A549 (cell line): ENCODE measurements around the gene KLRC4.
"Not testable (repeated sequence)": the region's sequence is repeated elsewhere in the genome, so short reads cannot be mapped to it uniquely, and the experiment has no call there.

Source experiments
- BHLHE40 ChIP-seq: IDR thresholded peaks from 2 replicates; pipeline ENCODE4 v1.6.1; 2012; ENCODE audit warnings: low read depth, low read length, inconsistent platforms
- KDM1A ChIP-seq: fragments of 200-600 bp; sonication (generic); IDR thresholded peaks from 2 replicates; pipeline ENCODE4 v1.6.1; 2016; ENCODE audit warnings: low read depth, mild to moderate bottlenecking
- PHF8 ChIP-seq: fragments of 200-600 bp; sonication (generic); IDR thresholded peaks from 2 replicates; pipeline ENCODE4 v1.6.1; 2016; ENCODE audit warnings: low read depth, mild to moderate bottlenecking, antibody characterized with exemption, moderate library complexity, borderline replicate concordance
- TP53 ChIP-seq: fragments of 250-450 bp; sonication (Bioruptor Pico); IDR thresholded peaks from 2 replicates; pipeline ENCODE4 v1.5.0; 2021; ENCODE audit warnings: mild to moderate bottlenecking, moderate library complexity
- TF ChIP-seq, protein P1 (sequence below): fragments of >200 bp; sonication (Bioruptor Twin); formaldehyde crosslinking; IDR thresholded peaks from 3 replicates; pipeline ENCODE4 v1.5.1; 2016
- TF ChIP-seq, protein P2 (sequence below): fragments of 200-600 bp; sonication (generic); IDR thresholded peaks from 2 replicates; pipeline ENCODE4 v1.6.1; 2016; ENCODE audit warnings: antibody characterized with exemption, mild to moderate bottlenecking, moderate library complexity

DNA sequence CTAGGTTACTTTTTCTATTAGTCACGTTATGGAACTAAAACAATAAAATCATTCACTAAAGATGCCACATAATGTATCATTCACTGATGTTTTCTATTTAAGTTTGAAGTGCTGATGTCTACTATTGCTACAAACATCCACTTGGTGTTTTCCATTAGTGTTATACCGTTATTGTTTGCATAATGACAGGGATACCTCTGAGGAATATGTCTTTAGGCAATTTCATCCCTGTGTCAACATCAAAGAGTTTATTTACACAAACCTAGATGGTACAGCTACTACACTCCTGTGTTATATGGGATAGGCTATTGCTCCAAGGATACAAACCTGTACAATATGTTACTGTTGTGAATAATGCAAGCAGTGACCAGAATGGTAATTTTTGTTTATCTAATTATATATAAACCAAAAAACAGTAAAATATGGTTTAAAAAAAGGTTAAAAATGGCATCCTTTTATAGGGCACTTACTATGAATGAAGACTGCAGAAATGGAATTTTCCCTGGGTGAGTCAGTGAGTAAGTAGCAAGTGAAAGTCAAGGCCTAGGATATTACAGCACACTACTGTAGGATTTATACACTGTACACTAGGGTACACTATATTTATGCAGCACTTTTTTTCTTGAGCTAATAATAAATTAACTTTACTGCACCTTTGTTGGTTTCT, 30.2 kb upstream of the KLRC4 start:
- TF ChIP-seq, protein P1, sequence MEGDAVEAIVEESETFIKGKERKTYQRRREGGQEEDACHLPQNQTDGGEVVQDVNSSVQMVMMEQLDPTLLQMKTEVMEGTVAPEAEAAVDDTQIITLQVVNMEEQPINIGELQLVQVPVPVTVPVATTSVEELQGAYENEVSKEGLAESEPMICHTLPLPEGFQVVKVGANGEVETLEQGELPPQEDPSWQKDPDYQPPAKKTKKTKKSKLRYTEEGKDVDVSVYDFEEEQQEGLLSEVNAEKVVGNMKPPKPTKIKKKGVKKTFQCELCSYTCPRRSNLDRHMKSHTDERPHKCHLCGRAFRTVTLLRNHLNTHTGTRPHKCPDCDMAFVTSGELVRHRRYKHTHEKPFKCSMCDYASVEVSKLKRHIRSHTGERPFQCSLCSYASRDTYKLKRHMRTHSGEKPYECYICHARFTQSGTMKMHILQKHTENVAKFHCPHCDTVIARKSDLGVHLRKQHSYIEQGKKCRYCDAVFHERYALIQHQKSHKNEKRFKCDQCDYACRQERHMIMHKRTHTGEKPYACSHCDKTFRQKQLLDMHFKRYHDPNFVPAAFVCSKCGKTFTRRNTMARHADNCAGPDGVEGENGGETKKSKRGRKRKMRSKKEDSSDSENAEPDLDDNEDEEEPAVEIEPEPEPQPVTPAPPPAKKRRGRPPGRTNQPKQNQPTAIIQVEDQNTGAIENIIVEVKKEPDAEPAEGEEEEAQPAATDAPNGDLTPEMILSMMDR: not testable (repeated sequence)
- TF ChIP-seq BHLHE40; KDM1A; PHF8; TP53 (CRISPR knock-in tag): not testable (repeated sequence)
- TF ChIP-seq, protein P2, sequence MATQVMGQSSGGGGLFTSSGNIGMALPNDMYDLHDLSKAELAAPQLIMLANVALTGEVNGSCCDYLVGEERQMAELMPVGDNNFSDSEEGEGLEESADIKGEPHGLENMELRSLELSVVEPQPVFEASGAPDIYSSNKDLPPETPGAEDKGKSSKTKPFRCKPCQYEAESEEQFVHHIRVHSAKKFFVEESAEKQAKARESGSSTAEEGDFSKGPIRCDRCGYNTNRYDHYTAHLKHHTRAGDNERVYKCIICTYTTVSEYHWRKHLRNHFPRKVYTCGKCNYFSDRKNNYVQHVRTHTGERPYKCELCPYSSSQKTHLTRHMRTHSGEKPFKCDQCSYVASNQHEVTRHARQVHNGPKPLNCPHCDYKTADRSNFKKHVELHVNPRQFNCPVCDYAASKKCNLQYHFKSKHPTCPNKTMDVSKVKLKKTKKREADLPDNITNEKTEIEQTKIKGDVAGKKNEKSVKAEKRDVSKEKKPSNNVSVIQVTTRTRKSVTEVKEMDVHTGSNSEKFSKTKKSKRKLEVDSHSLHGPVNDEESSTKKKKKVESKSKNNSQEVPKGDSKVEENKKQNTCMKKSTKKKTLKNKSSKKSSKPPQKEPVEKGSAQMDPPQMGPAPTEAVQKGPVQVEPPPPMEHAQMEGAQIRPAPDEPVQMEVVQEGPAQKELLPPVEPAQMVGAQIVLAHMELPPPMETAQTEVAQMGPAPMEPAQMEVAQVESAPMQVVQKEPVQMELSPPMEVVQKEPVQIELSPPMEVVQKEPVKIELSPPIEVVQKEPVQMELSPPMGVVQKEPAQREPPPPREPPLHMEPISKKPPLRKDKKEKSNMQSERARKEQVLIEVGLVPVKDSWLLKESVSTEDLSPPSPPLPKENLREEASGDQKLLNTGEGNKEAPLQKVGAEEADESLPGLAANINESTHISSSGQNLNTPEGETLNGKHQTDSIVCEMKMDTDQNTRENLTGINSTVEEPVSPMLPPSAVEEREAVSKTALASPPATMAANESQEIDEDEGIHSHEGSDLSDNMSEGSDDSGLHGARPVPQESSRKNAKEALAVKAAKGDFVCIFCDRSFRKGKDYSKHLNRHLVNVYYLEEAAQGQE: not testable (repeated sequence)
